Measurements from ENCODE around the gene PPP2R2D.
"Not testable (repeated sequence)": the region's sequence is repeated elsewhere in the genome, so short reads cannot be mapped to it uniquely, and the experiment has no call there.

The PPP2R2D gene

DNA sequence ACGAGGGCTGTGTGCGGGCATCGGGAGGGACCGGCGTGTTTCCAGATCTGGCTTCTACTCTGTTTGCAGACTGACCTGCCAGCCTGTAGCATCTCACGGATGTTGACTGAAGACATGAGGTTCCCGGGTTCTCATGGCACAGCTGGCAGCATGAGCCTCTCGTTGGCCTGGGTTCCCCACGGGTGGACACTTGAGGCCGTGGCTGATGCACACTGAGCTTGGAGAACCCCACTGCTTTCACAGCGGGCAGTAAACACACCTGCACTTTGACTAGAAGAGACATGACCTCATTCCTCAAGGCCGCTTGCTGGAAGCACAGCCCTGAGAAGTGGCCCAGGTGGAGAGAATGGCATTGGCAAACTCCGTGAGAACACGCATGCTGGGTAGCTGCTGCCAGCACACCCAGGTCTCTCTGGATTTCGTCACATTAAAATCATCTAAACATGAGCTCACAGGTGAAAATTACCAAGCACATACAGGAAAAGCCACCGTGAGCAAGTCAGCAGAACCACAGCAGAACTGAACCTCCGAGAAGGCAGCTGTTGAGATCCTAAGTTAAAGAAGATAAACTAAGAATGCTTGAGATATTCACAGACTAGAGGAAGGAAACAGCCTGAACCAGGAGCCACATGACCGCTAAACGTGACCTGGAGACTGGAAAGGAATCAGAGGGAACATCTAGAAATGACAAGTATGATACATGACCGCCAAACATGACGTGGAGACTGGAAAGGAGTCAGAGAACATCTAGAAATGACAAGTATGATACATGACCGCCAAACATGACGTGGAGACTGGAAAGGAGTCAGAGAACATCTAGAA lies 48.4 kb downstream of the PPP2R2D start:
- DNase-seq (ENCODE audit: low read depth): no peak

- DNase-seq (ENCODE audit: low read depth): not testable (repeated sequence)
Observed at GRCh38 chr10:131949908-131950307, 49.1 kb downstream of the PPP2R2D start.

DNA sequence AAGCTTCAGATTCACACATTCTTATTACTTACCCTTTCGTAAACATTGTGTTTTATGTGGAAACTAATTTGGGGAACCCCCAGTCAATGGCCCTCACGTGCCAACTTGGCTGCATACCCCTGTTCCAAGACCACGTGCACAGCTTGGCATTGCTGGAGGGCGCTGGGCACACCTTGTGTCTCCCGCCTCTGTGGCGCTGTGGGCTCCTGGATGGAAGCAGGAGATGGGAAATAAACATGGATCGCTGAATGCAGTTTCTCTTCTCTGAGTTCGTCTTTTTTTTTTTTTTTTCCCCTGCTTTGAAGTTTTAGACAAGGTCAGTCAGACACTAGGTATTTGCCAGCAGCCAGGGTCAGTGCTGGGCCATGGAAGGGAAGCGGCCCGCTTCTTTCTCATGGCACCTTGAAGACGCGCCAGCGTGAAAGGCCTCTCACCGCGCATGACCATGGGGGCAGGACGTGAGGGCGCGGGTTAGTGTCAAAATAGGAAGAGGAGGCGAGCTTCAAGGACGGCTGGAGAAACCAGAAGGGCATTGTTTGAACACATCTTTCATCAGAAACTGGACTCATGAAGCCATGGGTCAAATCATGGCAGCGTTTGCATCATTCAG lies 53.7 kb downstream of the PPP2R2D start:
- DNase-seq (ENCODE audit: low read depth): no peak

GRCh38 chr10:131955591-131956340 lies 55.0 kb downstream of the PPP2R2D start:
- no peak for DNase-seq (ENCODE audit: low read depth)

DNA sequence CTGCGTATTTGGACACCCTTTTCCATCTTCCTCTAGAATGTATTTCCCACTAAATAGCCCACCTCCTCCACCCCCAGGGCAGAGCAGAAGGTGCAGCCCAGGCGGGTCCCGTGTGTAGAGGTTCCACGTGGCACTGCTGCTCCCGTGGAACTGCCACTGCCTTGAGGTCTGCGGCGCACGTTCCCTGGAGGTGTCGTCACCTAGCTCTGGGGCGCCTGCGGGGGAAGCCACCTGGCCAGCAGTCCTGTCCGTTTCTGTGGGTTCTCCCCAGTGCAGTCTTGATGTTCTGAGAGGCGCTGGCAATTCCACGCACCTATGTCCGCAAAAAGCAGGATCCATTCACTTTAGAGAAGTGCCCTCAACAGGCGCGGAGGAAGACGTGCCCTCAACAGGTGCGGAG lies 59.0 kb downstream of the PPP2R2D start:
- no peak for DNase-seq (ENCODE audit: low read depth)

DNA sequence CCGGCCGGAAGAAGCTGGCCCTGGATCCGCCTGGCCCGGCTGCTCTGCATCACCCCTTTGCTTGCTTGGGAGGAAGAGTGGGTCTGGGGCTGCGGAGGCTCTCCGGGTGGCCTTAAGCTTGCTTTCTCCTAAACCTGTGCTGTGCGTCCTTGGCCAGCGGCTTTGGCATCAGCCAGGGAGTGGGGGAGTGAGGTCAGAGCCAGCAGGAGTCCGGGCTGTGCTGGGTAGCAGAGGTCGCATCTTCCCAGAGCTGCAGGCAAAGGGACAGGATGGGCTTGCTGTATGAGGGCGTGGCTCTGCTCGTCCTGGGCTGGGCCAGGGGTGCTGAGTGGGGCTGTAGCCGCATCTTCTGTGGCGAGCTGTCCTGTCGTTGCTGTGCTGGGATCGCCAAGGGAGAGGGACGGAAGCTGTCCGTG lies 59.8 kb downstream of the PPP2R2D start:
- DNase-seq (ENCODE audit: low read depth): no peak

GRCh38 chr10:131961047-131961776 lies 60.4 kb downstream of the PPP2R2D start:
- DNase-seq (ENCODE audit: low read depth): no peak

DNA sequence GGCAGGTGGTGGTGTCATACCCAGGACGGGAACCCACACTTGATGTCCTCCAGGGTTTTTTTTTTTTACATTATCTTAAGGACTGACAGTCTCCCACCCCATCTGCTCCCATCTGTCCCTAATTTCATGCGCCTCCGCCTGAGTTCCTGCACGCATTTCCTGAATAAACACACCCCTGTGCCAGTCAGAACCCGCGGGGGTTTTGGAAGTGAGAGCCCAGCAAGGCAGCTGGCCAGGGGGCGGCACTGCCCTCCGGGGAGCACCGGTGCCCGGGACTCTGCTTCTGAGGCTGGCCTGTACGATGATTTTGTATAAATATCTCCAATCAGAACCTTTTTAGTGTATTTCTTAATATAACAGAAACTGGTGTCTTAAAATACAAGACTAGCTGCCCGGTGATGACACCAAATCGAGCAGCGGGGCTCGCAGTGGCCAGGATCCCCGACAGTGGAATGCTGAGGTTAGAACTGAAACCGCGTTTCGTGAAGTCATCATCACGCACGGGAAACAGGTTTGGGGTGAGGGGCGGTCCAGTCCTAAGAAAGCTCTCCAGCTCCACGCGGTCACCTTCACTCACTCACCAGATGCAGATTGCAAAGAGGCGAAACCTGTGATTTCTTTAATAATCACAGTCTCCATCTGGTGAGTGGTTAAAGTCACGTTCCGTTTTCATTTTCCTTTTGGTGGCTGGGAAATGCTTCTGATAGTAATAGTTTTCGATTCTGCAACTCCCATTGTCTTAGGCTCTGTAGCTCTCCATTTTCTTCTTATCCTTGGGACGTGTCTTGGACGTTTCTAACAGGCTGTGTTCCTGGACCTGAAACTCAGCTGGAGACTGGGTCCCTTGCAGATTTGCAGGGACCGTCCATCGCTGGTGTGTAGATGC lies 61.2 kb downstream of the PPP2R2D start:
- peak; percentile 28 for DNase-seq (ENCODE audit: low read depth)

GRCh38 chr10:131963350-131963749 lies 62.5 kb downstream of the PPP2R2D start:
- no peak for DNase-seq (ENCODE audit: low read depth)

GRCh38 chr10:131963811-131964210 lies 63.0 kb downstream of the PPP2R2D start:
- DNase-seq (ENCODE audit: low read depth): no peak

DNA sequence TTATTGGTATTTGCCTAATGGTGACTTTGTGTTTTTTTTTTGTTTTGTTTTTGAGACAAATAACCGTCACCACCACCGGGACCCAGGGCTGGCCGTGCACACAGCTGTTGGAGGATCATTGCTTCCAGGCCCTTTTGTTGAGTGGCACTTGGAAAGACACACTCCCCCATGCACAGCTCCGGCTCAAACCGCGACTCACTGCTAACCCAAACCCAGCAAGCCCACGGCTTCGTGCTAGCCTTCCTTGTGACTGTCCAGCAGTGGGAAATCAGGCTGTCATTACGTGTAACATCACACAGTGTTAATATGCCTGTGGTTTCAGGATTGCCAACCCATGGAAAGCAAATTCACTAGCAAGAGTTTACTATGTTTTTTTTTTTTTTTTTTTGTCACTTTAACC lies 63.5 kb downstream of the PPP2R2D start:
- DNase-seq (ENCODE audit: low read depth): no peak

GRCh38 chr10:131968949-131969348 lies 68.1 kb downstream of the PPP2R2D start:
- DNase-seq (ENCODE audit: low read depth): no peak

DNA sequence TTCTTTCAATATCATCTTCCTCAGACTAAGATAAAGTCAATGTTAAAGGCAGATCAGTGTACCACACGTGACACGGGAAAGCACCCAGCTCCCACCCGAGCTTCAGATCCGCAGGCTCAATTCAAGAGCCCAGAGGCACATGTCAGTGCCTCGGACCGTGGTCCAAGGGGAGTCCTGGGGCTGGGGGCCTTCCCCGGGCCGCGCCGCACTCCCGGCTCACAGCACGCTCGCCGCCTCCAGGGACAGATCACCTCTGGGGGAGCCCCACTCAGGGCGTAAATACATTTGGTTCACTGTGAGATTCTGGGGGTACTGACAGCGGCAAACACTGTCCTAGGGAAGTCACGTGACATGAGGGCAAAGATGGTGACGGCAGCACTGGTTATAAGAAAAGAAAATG lies 70.1 kb downstream of the PPP2R2D start:
- no peak for DNase-seq (ENCODE audit: low read depth)

DNA sequence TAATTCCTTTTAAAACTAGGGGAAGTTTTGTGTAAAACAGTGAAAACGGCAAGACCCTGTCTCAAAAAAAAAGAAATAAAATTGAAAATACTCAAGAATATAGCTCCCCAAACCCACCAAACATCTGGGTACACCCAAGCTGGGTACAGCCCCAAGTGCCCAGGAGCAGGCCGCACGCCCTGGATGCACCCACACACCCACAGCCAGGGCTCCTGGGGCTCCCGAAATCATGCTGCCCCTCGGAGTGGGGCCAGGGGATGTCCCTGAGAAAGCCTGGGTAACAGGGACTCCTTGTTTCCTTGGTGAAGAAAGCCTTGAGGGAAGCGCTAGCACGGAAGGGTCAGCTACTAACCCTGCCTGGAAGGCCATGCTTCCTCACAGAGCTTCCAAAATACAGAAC lies 70.8 kb downstream of the PPP2R2D start:
- DNase-seq (ENCODE audit: low read depth): no peak

DNA sequence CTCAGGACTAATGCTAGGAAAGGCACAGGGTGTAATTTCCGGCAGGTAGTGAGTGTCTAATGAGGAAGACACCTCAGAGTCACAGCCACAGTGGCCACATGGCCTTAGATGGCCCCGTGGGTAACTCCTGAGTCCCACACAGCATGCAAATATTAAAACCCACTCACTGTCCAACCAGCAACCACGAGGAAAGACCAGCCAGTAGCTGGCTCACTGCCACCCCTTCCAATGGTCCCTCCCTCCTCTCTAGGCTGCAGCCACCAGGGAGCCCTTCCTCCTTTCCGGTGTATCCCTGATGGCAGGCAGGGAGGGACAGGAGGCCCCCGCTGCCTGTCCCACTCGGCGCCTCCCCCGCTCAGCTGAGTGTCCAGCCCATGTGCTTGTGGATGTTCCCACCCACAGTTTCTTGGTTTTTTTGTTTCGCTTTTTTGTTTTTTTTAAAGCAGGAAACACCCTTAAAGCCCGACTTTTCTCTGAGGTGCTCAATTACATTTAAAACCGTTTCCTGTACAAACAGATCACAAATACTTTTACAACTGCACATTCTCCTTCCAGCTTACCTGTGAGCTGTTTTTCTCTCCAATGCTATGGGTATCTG lies 71.8 kb downstream of the PPP2R2D start:
- DNase-seq (ENCODE audit: low read depth): no peak

GRCh38 chr10:131973160-131973951 lies 72.5 kb downstream of the PPP2R2D start:
- no peak for DNase-seq (ENCODE audit: low read depth)

DNA sequence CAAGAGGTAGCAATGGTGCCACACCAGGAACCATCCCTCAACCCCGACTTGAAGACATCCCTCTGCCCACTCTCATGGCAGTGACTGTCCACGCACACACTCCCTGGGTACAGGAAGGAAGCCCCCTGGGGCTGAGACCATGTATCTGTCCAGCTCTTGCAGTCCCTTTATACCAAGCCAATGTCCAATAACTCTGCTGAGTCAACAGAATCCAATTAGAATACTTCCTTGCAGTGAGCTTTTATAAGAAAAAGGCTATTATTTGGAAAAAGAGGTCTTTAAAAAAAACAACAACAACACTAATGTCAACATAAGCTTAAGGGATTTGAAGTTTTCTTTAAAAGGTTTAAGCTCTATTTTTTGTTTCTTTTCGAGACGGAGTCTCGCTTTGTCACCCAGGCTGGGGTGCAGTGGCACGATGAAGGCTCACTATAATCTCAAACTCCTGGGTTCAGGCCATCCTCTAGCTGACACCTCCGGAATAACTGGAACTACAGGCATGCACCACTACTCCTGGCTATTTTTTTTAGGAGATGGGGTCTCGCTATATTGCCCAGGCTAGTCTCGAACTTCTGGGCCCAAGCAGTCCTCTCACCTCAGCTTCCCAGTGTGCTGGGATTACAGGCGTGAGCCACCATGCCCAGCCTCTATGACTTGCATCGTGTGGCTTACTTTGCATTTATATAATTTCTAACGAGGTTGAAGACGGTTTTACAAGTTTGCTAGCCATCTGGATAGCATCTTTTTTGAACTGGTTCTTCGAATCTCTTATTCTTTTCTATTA lies 73.4 kb downstream of the PPP2R2D start:
- no peak for DNase-seq (ENCODE audit: low read depth)

GRCh38 chr10:131975003-131975402 lies 74.2 kb downstream of the PPP2R2D start:
- DNase-seq (ENCODE audit: low read depth): no peak

DNA sequence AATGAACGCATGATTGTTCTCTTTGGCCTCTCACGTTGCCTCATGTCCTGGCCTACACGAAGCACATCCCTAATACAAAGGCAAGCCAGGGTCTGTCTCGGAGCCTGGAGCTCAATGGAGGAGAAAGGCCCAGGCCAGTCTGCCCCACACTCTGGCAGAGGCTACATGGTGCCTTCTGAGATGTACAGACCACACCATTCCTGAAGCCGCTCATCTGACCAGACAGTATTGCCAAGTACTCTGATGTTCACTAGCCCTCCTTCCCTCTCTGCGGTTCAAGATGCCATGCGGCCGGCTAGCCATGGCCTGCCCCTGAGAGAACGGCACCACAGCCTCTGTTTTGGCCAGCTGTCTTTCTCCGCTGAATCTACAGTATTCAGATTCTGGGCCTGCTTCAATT lies 75.0 kb downstream of the PPP2R2D start:
- no peak for DNase-seq (ENCODE audit: low read depth)
